GM19023 (cell line): ENCODE results near the gene ENDOV.

Experiments used
- ATAC-seq: cut with Tn5 transposase; IDR thresholded peaks from one replicate; pipeline ENCODE4 v1.9.1; 2021; ENCODE audit warnings: mild to moderate bottlenecking, moderate library complexity; ENCODE audit not compliant: unreplicated experiment

ENDOV gene

DNA sequence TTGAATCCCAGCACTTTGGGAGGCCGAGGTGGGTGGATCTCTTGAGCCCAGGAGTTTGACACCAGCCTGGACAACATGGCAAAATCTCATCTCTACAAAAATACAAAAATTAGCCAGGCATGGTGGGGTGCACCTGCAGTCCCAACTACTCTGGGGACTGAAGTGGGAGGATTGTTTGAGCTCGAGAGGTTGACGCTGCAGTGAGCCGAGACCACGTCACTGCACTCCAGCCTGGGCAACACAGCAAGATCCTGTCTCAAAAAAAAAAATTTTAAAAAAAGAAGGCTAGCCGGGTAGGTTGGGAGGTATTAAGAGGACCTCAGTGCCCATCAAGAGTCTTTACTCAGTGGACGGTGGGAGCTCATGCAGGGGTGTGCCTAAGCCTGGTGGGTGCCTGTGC lies 65.3 kb downstream of the ENDOV start:
- no peak for ATAC-seq

DNA sequence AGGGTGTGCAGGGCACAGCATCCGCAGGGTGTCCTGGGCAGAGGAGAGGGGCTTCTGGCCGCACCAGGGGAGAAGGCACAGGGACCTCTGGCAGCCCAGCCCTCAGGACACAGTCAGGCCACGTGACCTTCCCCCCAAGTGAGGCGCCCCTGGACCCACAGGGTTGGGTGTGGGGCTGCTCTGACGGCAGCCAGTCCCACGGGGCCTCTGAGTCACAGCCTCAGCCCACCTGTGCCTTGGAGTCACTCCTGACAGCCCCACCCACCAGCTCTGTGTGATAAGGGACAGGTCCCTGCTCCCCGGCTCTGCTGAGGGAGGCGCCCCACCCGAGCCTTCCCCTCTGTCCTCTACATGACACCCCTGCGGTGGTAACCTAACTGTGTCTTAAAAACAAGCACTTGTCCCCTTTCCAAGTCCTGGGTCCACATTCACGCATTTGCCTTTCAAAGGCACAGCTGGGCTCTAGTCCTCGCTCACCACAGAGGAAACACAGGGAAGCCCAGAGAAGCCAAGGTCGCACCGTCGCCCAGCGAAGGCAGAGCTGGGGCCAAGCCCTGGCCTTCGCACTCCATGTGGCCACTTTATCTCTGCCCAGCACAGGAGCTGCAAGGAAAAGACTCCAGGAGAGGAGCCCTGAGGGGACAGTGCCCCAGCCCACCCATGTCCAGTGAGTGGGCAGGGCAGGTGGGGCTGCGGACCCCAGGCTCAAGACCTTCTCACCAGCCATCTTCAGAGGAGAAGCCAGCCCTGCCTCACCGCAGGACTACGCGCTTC lies 66.5 kb downstream of the ENDOV start:
- no peak for ATAC-seq

DNA sequence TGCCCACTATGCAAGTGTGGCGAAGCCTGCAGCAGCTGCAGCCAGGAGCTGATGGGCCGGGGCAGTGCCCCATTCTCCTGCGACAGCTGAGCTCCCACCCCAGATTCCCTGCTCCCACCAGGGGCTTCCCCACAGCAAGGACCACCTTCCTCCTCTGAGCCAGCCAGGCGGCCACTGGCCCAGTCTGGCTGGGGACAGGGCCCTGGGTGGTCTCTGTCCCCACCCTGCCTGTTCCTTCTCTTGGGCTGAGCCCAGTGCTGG lies 67.0 kb downstream of the ENDOV start:
- no peak for ATAC-seq

DNA sequence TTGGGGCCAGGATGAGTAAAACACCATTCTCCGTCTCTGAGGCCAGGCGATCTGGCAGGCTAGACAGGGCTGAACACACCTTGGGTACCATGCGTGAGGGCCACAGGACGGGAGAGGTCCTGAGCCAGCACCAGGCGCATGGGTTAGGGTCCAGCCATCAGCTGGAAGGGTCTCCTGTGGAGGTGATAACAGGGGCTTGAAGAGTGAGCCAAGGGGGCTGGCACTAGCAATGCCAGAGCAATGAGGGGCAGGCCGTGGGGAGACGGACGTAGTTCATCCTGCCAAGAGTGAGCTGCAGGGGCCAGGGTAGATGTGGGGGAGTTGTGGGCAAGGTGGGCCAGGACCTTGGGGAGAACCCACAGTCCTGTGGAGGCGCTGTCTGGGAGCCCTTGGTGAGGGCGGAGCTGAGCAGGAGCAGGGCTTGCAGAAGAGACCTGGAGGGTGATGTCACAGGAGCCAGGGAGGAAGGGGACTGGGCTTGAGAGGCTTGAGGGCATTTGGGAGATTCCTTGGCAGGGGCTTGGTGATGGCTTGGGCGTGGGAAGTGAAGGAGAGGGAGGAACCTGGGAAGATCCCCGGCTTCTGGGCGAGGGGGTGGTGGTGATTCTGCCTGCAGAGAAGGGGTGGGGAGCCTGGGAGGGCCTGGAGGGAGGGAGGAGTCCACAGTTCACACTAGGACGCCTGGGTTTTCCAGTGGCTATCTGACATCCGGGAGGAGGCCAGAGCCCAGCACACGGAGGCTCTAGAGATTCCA lies 67.8 kb downstream of the ENDOV start:
- no peak for ATAC-seq

DNA sequence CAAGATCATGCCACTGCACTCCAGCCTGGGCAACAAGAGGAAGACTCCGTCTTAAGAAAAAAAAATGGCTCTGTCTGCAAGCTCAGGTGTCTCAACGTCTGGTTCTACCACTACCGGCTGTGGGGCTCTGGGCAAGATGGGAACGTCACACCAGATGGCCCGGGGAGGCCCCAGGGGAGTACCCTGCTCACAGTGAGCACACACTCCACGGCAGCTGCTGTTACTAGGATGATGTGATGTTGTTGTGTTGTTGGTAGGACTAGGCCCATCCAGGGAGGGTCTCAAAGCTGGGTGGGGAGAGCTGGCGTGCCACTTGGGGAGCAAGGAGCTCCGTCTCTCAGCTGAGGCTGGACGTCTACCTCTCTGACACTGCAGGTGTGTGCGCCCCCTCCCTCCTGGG lies 70.9 kb downstream of the ENDOV start:
- no peak for ATAC-seq

DNA sequence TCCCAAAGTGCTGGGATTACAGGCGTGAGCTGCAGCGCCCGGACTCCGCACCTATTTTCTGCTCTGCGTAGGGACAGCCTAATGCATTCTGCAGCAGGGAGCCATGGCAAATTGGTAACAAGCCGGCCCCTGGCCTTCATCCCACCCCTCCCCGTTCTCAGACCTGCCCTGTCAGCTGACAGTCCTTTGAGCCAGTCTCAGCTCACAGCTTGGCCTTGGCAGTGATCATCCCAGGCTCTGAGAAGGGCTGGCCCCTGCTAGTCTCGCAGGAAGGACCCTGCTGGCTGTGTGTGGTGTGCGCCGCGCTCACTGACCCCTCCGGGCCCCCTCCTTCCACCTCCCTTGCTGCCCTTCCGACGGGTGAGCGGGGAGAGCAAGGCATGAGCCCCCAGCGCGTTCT lies 71.7 kb downstream of the ENDOV start:
- no peak for ATAC-seq

DNA sequence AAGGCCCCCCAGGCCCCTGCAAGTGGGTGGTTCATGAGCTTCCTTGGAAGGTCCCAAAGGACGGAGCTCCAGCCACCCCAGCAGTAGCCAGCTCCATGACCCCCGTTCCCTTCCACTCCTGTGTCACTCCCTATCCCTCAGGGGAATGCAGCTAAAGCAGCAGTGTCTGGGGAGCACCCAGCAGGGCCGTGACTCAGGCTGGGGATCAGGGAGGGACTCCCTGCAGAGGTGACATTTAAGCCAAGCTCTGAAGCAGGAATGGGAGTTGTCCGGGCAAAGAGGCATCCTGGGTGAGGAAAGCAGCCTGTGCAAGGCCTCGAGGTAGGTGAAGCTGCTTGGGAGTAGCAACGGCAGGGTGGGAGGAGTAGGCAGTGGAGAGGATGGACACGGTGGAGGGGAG lies 72.5 kb downstream of the ENDOV start:
- no peak for ATAC-seq
